Dermis microvascular lymphatic vessel endothelial cell (primary cell): ENCODE measurements around the gene CENATAC. TPM values are rescaled to one million over a fixed set of nuclear protein-coding genes. Genes with fewer than 3 reads are reported as not detected.
A peak's percentile ranks its signal among the peaks of the same experiment; 100 is the strongest.
"Not testable (repeated sequence)": the region's sequence is repeated elsewhere in the genome, so short reads cannot be mapped to it uniquely, and the experiment has no call there.

Experiments used
- DNase-seq, 2 donors: peaks; one replicate each; pipeline versions ENCODE4 v3.0.0 to v3.0.0-alpha.2; 2010; ENCODE audit warnings: low read depth in 2 of 2
- total RNA-seq: library from RNA; depleted of rRNA; stranded (reverse); fragments of >200 nt; gene quantifications from 2 replicates; pipeline ENCODE4 v1.2.1, GENCODE V29; 2014

CENATAC gene
- total RNA-seq, 1 donor from 2014 or later, result 6.2 TPM

GRCh38 chr11:119054418-119054817, 56.5 kb downstream of the CENATAC start:
- no peak for DNase-seq

- peak in 1 of 2 donors; percentile 54 for DNase-seq
Observed at GRCh38 chr11:119055901-119056300, 58.0 kb downstream of the CENATAC start.

GRCh38 chr11:119056421-119056999, 58.6 kb downstream of the CENATAC start:
- DNase-seq, result peak in 1 of 2 donors; percentile 47

- peak; percentile 87 to 98 for DNase-seq
Observed at GRCh38 chr11:119057000-119057769, 59.2 kb downstream of the CENATAC start, which contains the start of gene HYOU1. HYOU1 (minus strand) TSS chr11:119057205; CDS start chr11:119056160, 1,045 bp downstream.

GRCh38 chr11:119059128-119059527, 61.2 kb downstream of the CENATAC start:
- DNase-seq, result not testable (repeated sequence)

GRCh38 chr11:119061256-119061655, 63.3 kb downstream of the CENATAC start:
- no peak for DNase-seq

- no peak for DNase-seq
Observed at GRCh38 chr11:119062779-119063178, 64.8 kb downstream of the CENATAC start.

GRCh38 chr11:119065369-119065768, 67.4 kb downstream of the CENATAC start:
- DNase-seq, result peak; percentile 25 to 60

Other genes with a start within 250 kb of the CENATAC start
- gene DDX6, start 207.0 kb upstream of the CENATAC start, total RNA-seq, result 85.2 and 92.0 TPM in 2 replicates
- not detected in 2 replicates for gene CXCR5, start 114.2 kb upstream of the CENATAC start, total RNA-seq
- 4.5 and 8.2 TPM in 2 replicates for gene BCL9L, start 72.2 kb upstream of the CENATAC start, total RNA-seq
- not detected in 2 replicates for gene UPK2, start 41.8 kb upstream of the CENATAC start, total RNA-seq
- gene FOXR1, start 26.4 kb upstream of the CENATAC start, total RNA-seq, result not detected in 2 replicates
- 458 and 629 TPM in 2 replicates for gene RPS25, start 20.2 kb downstream of the CENATAC start, total RNA-seq
- gene TRAPPC4, start 20.6 kb downstream of the CENATAC start, total RNA-seq, result 64.7 and 74.2 TPM in 2 replicates
- gene SLC37A4, start 32.7 kb downstream of the CENATAC start, total RNA-seq, result 14.5 and 18.1 TPM in 2 replicates
- gene HYOU1, start 59.1 kb downstream of the CENATAC start, total RNA-seq, result 146 and 148 TPM in 2 replicates
- 20.0 and 34.8 TPM in 2 replicates for gene VPS11, start 69.7 kb downstream of the CENATAC start, total RNA-seq
- gene HMBS, start 86.7 kb downstream of the CENATAC start, total RNA-seq, result 3.8 and 4.5 TPM in 2 replicates
- gene DPAGT1, start 103.7 kb downstream of the CENATAC start, total RNA-seq, result 10.5 and 17.6 TPM in 2 replicates
- gene C2CD2L, start 109.2 kb downstream of the CENATAC start, total RNA-seq, result 1.7 and 3.4 TPM in 2 replicates
- gene HINFP, start 123.4 kb downstream of the CENATAC start, total RNA-seq, result 11.3 and 16.4 TPM in 2 replicates
- under 0.01 TPM in 1 of 2 replicates, not detected in the other for gene ABCG4, start 150.9 kb downstream of the CENATAC start, total RNA-seq
- gene NLRX1, start 170.6 kb downstream of the CENATAC start, total RNA-seq, result 11.0 and 16.1 TPM in 2 replicates
- not detected in 2 replicates for gene NHERF4, start 187.3 kb downstream of the CENATAC start, total RNA-seq
- gene CBL, start 208.2 kb downstream of the CENATAC start, total RNA-seq, result 7.4 and 9.4 TPM in 2 replicates